Uterus (tissue), 4 donors: ENCODE measurements around the gene CHKA. TPM values are rescaled to one million over a fixed set of nuclear protein-coding genes. Genes with fewer than 3 reads are reported as not detected.

Experiments used
- DNase-seq, 2 donors: peaks; one replicate each; pipeline ENCODE4 v3.0.0-alpha.2; 2019 to 2020
- H3K27ac ChIP-seq, 2 donors: fragments of 200-600 bp; sonication (generic); 1 replicate in 1 of 2; 2 replicates in 1 of 2; pipeline ENCODE4 v1.5.1; 2016 to 2018
- H3K27me3 ChIP-seq, 2 donors: fragments of 200-600 bp; sonication (generic); one replicate each; pipeline ENCODE4 v1.5.1; 2018 to 2019; ENCODE audit warnings: control low read depth in 1 of 2
- H3K36me3 ChIP-seq, 2 donors: fragments of 200-600 bp; sonication (generic); one replicate each; pipeline ENCODE4 v1.5.1; 2019; ENCODE audit warnings: control low read depth in 1 of 2
- H3K4me1 ChIP-seq, 2 donors: fragments of 200-600 bp; sonication (generic); one replicate each; pipeline ENCODE4 v1.5.1; 2018 to 2019; ENCODE audit warnings: control low read depth in 1 of 2
- H3K4me3 ChIP-seq, 2 donors: fragments of 200-600 bp; sonication (generic); 1 replicate in 1 of 2; 2 replicates in 1 of 2; pipeline ENCODE4 v1.5.1; 2018 to 2019; ENCODE audit warnings: mild to moderate bottlenecking in 1 of 2
- H3K9me3 ChIP-seq, 2 donors: fragments of 200-600 bp; sonication (generic); one replicate each; pipeline ENCODE4 v1.5.1; 2019; ENCODE audit warnings: control low read depth in 1 of 2
- CTCF ChIP-seq, 4 experiments: fragments of 200-600 bp in 2 of 4; fragments of 450-650 bp in 2 of 4; sonication (generic) in 2 of 4; IDR thresholded peaks; one replicate each; pipeline ENCODE4 v1.5.1; 2016 to 2019; ENCODE audit warnings: antibody characterized with exemption in 4 of 4, mild to moderate bottlenecking in 2 of 4, moderate library complexity in 1 of 4
- POLR2A ChIP-seq, 2 donors: fragments of 450-650 bp; IDR thresholded peaks; one replicate each; pipeline ENCODE4 v1.6.1; 2016; ENCODE audit warnings: antibody characterized with exemption in 2 of 2, mild to moderate bottlenecking in 1 of 2, moderate library complexity in 1 of 2
- intact Hi-C: fragments of 100-400 bp; cut with DNase I; formaldehyde crosslinking; loops from one replicate; pipeline ENCODE4 v1.15.1; 2023; ENCODE audit warnings: low total_unique reads
- total RNA-seq, 4 donors: library from RNA; depleted of rRNA in 3 of 4; stranded (reverse); fragments of >200 nt in 3 of 4; gene quantifications; one replicate each; pipeline versions ENCODE4 v1.1.0 to v1.2.4, GENCODE V29; 2014 to 2023
- donor health status: DM: yes; HTN: yes; CAD: no.

CHKA gene
- 10 to 100 TPM; 21.8 to 57.1 (median 30.3) TPM for total RNA-seq

DNA sequence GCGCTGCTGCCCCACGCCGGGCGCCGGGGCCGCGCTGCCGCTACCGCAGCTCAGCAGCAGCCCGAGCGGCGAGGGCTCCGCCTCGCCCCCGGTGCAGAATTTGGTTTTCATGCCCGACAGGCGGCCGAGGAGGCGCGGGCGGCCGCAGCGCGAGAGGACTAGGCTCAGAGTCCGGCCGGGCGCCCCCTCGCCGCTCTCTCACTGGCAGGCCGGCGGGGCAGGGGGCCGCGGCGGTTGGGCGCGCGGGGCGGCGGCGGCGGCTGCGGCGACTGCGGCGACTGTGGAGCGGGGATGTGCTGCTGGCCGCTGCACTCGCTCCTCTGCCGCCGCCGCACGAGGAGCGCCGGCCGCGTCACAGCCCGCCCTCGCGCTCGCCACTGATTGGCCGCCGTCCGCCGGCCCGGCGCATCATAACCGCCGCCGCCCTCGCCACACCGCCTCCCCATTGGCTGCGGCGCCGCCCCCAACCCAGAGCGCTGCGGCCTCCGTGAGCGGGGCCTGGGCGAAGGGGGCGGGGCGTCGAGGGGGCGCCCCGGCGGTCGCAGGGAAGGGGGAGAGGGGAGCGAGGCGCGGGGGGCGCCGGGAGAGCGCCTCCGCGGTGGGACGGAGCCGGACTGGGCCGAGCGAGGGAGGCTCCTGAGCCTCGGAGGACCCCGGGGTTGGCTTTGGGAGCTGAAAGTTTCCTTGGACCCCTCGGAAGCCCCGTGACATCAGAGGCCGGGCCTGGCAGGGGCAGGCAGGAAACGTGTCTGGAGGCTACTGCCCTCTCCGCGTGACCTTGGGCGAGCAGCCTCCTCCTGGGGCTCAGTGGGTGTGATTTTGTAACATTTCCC is at the start of gene CHKA:
Gene CHKA, minus strand, starts transcription at position 322 of the 833 bp plus-strand sequence. Its CDS starts 211 bp downstream, at position 111.
- no peaks in the 10 kb centered on the region for H3K27me3 ChIP-seq
- no peaks in the 10 kb centered on the region for H3K9me3 ChIP-seq
- H3K4me3 ChIP-seq = peak within 1 kb of the TSS; percentile 68 to 69
- peak within 1 kb of the TSS; percentile 97 for H3K27ac ChIP-seq
- intact Hi-C loops = no loop called here
- peak; percentile 90 to 93 for DNase-seq
- H3K36me3 ChIP-seq = no peaks in the 10 kb centered on the region
- no peaks in the 10 kb centered on the region for H3K4me1 ChIP-seq
- TF ChIP-seq POLR2A (IDR thresholded peaks at IDR 0.05) (peak; percentile 94 to 98), CTCF (IDR thresholded peaks at IDR 0.05) (peak in 1 of 4 experiments; percentile 26)

- H3K4me3 ChIP-seq = no peak overlapping the region
- no peaks in the 10 kb centered on the region for H3K36me3 ChIP-seq
- DNase-seq = no peak
- TF ChIP-seq POLR2A (IDR thresholded peaks at IDR 0.05) (no peak), CTCF (IDR thresholded peaks at IDR 0.05) (no peak)
- intact Hi-C loops = no loop called here
- H3K4me1 ChIP-seq = no peaks in the 10 kb centered on the region
- H3K9me3 ChIP-seq = no peaks in the 10 kb centered on the region
- no peak overlapping the region for H3K27ac ChIP-seq
- H3K27me3 ChIP-seq = no peaks in the 10 kb centered on the region
Observed at GRCh38 chr11:68169442-68169841, 48.3 kb upstream of the CHKA start.

- TF ChIP-seq POLR2A (IDR thresholded peaks at IDR 0.05) = no peak
- no peak for TF ChIP-seq CTCF (IDR thresholded peaks at IDR 0.05)
Observed at GRCh38 chr11:68168694-68169093, 47.5 kb upstream of the CHKA start.

GRCh38 chr11:68167474-68167873 is 46.3 kb upstream of the CHKA start:
- Histone ChIP-seq H3K36me3 (no peaks in the 10 kb centered on the region), H3K27ac (no peak overlapping the region), H3K9me3 (no peaks in the 10 kb centered on the region), H3K4me3 (no peak overlapping the region), H3K4me1 (no peaks in the 10 kb centered on the region), H3K27me3 (no peaks in the 10 kb centered on the region)
- TF ChIP-seq CTCF (IDR thresholded peaks at IDR 0.05) = no peak
- TF ChIP-seq POLR2A (IDR thresholded peaks at IDR 0.05) = no peak
- intact Hi-C loops = no loop called here
- no peak for DNase-seq

More at GRCh38 chr11:68168694-68169093, 47.5 kb upstream of the CHKA start:
- Histone ChIP-seq H3K27me3 (no peaks in the 10 kb centered on the region), H3K27ac (no peak overlapping the region), H3K4me3 (no peak overlapping the region), H3K4me1 (no peaks in the 10 kb centered on the region), H3K9me3 (no peaks in the 10 kb centered on the region), H3K36me3 (no peaks in the 10 kb centered on the region)
- intact Hi-C loops = no loop called here
- no peak for DNase-seq

DNA sequence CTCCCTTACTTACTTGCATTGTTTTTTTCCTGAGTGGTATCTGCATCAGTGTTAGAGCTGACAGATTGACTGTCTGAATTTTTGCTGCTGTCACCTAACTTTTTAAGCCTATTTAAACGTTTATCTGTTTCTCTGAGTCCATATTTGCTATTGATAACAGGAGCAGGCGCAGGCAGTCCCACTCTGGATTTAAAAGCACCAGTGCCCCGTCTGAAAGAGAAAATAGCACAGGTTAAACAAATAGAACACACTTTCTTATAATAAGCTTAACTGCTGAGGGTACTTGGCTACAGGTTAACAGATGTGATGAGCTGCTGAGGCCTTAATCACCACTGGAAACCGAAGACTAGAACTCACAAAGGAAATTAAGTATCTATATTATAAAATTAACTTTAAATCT is 45.8 kb upstream of the CHKA start:
- H3K36me3 ChIP-seq = no peaks in the 10 kb centered on the region
- H3K27me3 ChIP-seq = no peaks in the 10 kb centered on the region
- no peak for DNase-seq
- no peaks in the 10 kb centered on the region for H3K9me3 ChIP-seq
- TF ChIP-seq CTCF (IDR thresholded peaks at IDR 0.05) (no peak), POLR2A (IDR thresholded peaks at IDR 0.05) (no peak)
- H3K4me1 ChIP-seq = no peaks in the 10 kb centered on the region
- no peak overlapping the region for H3K27ac ChIP-seq
- H3K4me3 ChIP-seq = no peak overlapping the region
- intact Hi-C loops = no loop called here
